Kidney (tissue), 14 donors: ENCODE measurements around the gene TMEM164. TPM values are rescaled to one million over a fixed set of nuclear protein-coding genes. Genes with fewer than 3 reads are reported as not detected.

Source experiments
- DNase-seq, 5 donors: peaks; one replicate each; pipeline ENCODE4 v3.0.0-alpha.2; 2013 to 2020
- FAIRE-seq: peaks from 2 replicates; lab custom pipeline; 2012; peaks lifted over from hg19 to GRCh38; lab: Jason Lieb, UNC
- H3K27ac ChIP-seq, 2 donors: one replicate each; pipeline ENCODE4 v1.7.0; 2013; ENCODE audit warnings: low read depth in 2 of 2, low read length in 2 of 2, inconsistent platforms in 1 of 2
- H3K27me3 ChIP-seq: one replicate; pipeline ENCODE4 v1.7.1; 2013; ENCODE audit warnings: low read length, inconsistent platforms; ENCODE audit not compliant: control insufficient read depth, insufficient read depth
- H3K36me3 ChIP-seq, 3 donors: one replicate each; pipeline versions ENCODE4 v1.7.0 to v1.7.1; 2013; ENCODE audit warnings: low read length in 3 of 3, control low read depth in 1 of 3, inconsistent platforms in 1 of 3; ENCODE audit not compliant: insufficient read depth in 3 of 3, control insufficient read depth in 2 of 3
- H3K4me1 ChIP-seq, 3 donors: one replicate each; pipeline versions ENCODE4 v1.7.0 to v1.7.1; 2013; ENCODE audit warnings: low read length in 3 of 3, inconsistent platforms in 1 of 3, low read depth in 1 of 3; ENCODE audit not compliant: control insufficient read depth in 2 of 3, insufficient read depth in 2 of 3
- H3K4me3 ChIP-seq, 3 donors: one replicate each; pipeline versions ENCODE4 v1.7.0 to v1.8.1; 2013; ENCODE audit warnings: low read length in 3 of 3, control low read depth in 1 of 3, inconsistent platforms in 1 of 3
- H3K9ac ChIP-seq, 3 donors: one replicate each; pipeline versions ENCODE4 v1.7.0 to v1.7.1; 2013; ENCODE audit warnings: low read length in 3 of 3, control low read depth in 1 of 3, inconsistent platforms in 1 of 3
- H3K9me3 ChIP-seq, 3 donors: one replicate each; pipeline versions ENCODE4 v1.7.0 to v1.7.1; 2013; ENCODE audit warnings: low read length in 3 of 3, control low read depth in 1 of 3, inconsistent platforms in 1 of 3; ENCODE audit not compliant: control insufficient read depth in 2 of 3, insufficient read depth in 1 of 3
- intact Hi-C: fragments of 100-400 bp; cut with DNase I; formaldehyde crosslinking; loops from one replicate; pipeline ENCODE4 v1.11.1; 2022
- polyA plus RNA-seq: library from polyadenylated mRNA; stranded (reverse); fragments of 350-450 nt; fragmentation: Illumina TruSeq; extraction: RNeasy Lipid Tissue Mini Kit (QIAGEN cat#74804); gene quantifications from one replicate; pipeline ENCODE4 v1.2.3, GENCODE V29; 2014; ENCODE audit warnings: low read depth, low replicate concordance; ENCODE audit not compliant: insufficient read depth
- total RNA-seq: library from RNA; stranded (reverse); fragmentation: NEBNext Ultra II Directional; extraction: Animal tissue kit (Norgen Biotek cat#: 25700); gene quantifications from one replicate; pipeline ENCODE4 v1.2.1, GENCODE V29; 2021
- TF ChIP-seq, protein P1 (sequence below): IDR thresholded peaks from 3 replicates; pipeline ENCODE4 v1.5.1; 2012; ENCODE audit warnings: mild to moderate bottlenecking, moderate library complexity, borderline replicate concordance; ENCODE audit not compliant: insufficient read depth; ENCODE audit errors: extremely low read depth
- donor health status: control.
- donor health status: control.
- donor health status: control.
- donor health status: control.
- donor health status: control.
- donor health status: DM: yes; HTN: yes; CAD: no.
- donor health status: Normal renal cell carcinoma (clear cell type).

TMEM164 gene
- total and polyA plus RNA-seq, 2 donors from 2014 or later = 16.9 to 36.0 TPM

DNA sequence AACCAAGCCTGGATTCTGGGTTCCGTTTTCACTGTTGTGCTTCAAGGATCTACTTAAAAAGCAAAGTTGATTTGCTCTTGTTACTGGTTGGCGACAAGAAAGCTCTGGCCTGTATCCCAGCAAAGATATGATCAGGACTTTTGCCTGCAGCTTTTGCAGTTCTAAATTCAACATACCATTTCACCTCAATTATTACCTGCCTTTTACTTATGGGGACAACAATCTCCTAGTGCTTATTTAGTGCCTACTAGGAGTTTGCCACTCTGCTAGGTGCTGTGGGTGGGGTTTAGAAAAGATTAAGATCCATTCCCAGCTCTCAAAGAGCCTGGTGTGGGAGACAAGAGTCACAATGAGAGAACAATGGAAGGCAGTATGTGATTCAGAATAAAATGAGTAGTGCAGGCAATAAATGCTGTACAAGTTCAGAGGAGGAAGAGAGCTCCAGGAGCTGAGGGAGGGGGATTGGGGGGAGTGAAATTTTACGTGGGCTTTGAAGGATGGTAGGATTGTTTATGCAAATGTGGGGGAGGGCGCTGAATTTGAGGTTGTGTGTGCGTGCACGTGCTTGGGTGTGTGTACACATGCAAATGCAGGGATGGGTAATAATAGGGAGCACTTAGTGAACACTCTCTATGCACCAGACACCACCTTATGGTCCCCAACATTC, 5.0 kb upstream of the TMEM164 start:
- peaks cover 3% of the 10 kb centered on the region for H3K27me3 ChIP-seq
- peaks cover 0 to 4% (median 0%) of the 10 kb centered on the region in 3 donors for H3K4me1 ChIP-seq
- intact Hi-C loops = no loop called here
- TF ChIP-seq, protein P1, sequence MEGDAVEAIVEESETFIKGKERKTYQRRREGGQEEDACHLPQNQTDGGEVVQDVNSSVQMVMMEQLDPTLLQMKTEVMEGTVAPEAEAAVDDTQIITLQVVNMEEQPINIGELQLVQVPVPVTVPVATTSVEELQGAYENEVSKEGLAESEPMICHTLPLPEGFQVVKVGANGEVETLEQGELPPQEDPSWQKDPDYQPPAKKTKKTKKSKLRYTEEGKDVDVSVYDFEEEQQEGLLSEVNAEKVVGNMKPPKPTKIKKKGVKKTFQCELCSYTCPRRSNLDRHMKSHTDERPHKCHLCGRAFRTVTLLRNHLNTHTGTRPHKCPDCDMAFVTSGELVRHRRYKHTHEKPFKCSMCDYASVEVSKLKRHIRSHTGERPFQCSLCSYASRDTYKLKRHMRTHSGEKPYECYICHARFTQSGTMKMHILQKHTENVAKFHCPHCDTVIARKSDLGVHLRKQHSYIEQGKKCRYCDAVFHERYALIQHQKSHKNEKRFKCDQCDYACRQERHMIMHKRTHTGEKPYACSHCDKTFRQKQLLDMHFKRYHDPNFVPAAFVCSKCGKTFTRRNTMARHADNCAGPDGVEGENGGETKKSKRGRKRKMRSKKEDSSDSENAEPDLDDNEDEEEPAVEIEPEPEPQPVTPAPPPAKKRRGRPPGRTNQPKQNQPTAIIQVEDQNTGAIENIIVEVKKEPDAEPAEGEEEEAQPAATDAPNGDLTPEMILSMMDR = no peak
- H3K27ac ChIP-seq = no peak overlapping the region
- no peak overlapping the region for H3K9ac ChIP-seq
- FAIRE-seq (no peak), DNase-seq (no peak)
- H3K9me3 ChIP-seq = no peaks in the 10 kb centered on the region
- H3K36me3 ChIP-seq = no peaks in the 10 kb centered on the region
- H3K4me3 ChIP-seq = no peak overlapping the region

DNA sequence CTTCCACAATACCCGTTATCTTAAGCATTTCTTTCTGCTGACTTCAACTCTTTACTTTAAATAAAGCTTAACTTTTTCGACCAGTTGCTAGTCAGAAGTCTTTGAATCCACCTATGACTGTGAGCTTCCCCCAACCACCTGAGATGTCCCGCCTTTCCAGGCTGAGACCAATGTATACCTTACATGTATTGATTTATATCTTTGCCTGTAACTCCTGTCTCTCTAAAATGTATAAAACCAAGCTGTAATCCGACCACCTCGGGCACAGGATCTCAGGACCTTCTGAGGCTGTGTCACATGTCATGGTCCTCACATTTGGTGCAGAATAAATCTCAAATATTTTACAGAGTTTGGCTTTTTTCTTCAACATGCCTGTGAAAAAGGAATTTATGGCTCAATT, 2.9 kb upstream of the TMEM164 start:
- no peak overlapping the region for H3K27ac ChIP-seq
- TF ChIP-seq, protein P1 = no peak
- H3K27me3 ChIP-seq = peaks cover 3% of the 10 kb centered on the region
- peaks cover 0 to 10% (median 0%) of the 10 kb centered on the region in 3 donors for H3K4me1 ChIP-seq
- H3K9ac ChIP-seq = no peak overlapping the region
- H3K9me3 ChIP-seq = no peaks in the 10 kb centered on the region
- H3K4me3 ChIP-seq = no peak overlapping the region
- DNase-seq (no peak), FAIRE-seq (no peak)
- H3K36me3 ChIP-seq = no peaks in the 10 kb centered on the region
- intact Hi-C loops = no loop called here

DNA sequence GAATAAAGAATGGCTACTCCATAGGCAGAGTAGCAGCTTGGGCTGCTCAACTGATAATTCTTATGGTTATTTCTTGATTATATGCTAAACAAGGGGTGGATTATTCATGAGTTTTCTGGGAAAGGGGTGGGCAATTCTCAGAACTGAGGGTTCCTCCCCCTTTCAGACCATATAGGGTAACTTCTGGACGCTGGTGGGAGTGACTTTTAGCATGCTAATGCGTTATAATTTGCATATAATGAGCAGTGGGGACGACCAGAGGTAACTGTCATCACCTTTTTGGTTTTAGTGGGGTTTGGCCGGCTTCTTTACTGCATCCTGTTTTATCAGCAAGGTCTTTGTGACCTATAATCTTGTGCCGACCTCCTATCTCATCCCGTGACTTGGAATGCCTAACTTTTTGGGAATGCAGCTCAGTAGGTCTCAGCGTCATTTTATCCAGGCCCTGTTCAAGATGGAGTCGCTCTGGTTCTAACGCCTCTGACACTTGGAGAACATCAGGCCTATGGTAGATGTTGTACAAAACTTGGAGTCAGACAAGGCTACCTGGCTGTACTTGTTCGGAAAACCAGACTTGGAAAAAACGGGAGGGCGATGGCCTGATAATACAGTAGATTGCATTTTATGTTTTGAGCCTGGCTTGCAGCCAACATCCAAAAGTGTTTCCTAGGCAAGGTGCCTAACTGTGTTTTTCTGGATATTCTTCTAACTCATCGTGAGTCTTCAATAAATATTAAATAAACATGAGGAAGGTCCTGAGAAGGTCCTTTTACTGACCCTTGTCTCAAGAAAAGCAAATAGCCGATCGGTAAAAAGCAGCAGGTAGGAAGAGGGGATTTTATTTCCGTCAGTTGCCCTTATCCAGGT, 1.8 kb upstream of the TMEM164 start:
- DNase-seq = no peak
- TF ChIP-seq, protein P1 = no peak
- Histone ChIP-seq H3K9ac (no peak overlapping the region), H3K27ac (no peak overlapping the region), H3K36me3 (no peaks in the 10 kb centered on the region), H3K9me3 (no peaks in the 10 kb centered on the region), H3K4me3 (no peak overlapping the region), H3K4me1 (peaks cover 0 to 16% (median 0%) of the 10 kb centered on the region in 3 donors), H3K27me3 (peaks cover 3% of the 10 kb centered on the region)
- intact Hi-C loops = no loop called here
- FAIRE-seq = no peak
